A549 (cell line): ENCODE results near the gene C1orf94. TPM values are rescaled to one million over a fixed set of nuclear protein-coding genes. Genes with fewer than 3 reads are reported as not detected.

Source experiments
- ATAC-seq, 2 experiments: fragments of 200-7000 bp in 1 of 2; fragments of >200 bp in 1 of 2; cut with Nextera tagmentation in 1 of 2; cut with Tn5 transposase in 1 of 2; 3 replicates each; pipeline versions ENCODE4 v1.8.0 to v1.9.1; 2018 to 2020; ENCODE audit warnings: mild to moderate bottlenecking in 1 of 2, moderate library complexity in 1 of 2
- CTCF ChIA-PET: fragments of 300-600 bp; sonication (Branson Sonifier 250); formaldehyde crosslinking; extraction: SDS; loops from one replicate; lab custom pipeline; 2021; ENCODE audit warnings: antibody characterized with exemption, inconsistent platforms; lab: Yijun Ruan, JAX
- POLR2A ChIA-PET: fragments of 350-600 bp; formaldehyde crosslinking; extraction: SDS; loops from one replicate; lab custom pipeline; 2021; ENCODE audit warnings: antibody characterized with exemption, inconsistent platforms; lab: Yijun Ruan, JAX
- DNase-seq, 2 experiments: peaks; one replicate each; pipeline versions ENCODE4 v3.0.0 to v3.0.0-alpha.2; 2011 to 2016; ENCODE audit warnings: low read depth in 1 of 2, low spot score in 1 of 2
- FAIRE-seq: peaks from 2 replicates; lab custom pipeline; 2011; peaks lifted over from hg19 to GRCh38; lab: Jason Lieb, UNC
- H3K27ac ChIP-seq, 2 experiments: fragments of >200 bp; sonication (Bioruptor Twin); formaldehyde crosslinking; 3 replicates each; pipeline ENCODE4 v1.5.1; 2016 to 2017
- H3K4me1 ChIP-seq: fragments of >200 bp; sonication (Bioruptor Twin); formaldehyde crosslinking; 3 replicates; pipeline ENCODE4 v1.6.1; 2016
- H3K4me2 ChIP-seq: fragments of >200 bp; sonication (Bioruptor Twin); formaldehyde crosslinking; 3 replicates; pipeline ENCODE4 v1.6.1; 2016
- H3K4me3 ChIP-seq: fragments of >200 bp; sonication (Bioruptor Twin); formaldehyde crosslinking; 3 replicates; pipeline ENCODE4 v1.5.1; 2016
- H3K9me3 ChIP-seq: fragments of >200 bp; sonication (Bioruptor Twin); formaldehyde crosslinking; 3 replicates; pipeline ENCODE4 v1.6.1; 2016
- BHLHE40 ChIP-seq: IDR thresholded peaks from 2 replicates; pipeline ENCODE4 v1.6.1; 2012; ENCODE audit warnings: low read depth, low read length, inconsistent platforms
- CBX8 ChIP-seq: fragments of 200-600 bp; sonication (generic); IDR thresholded peaks from 2 replicates; pipeline ENCODE4 v1.6.1; 2016
- CHD4 ChIP-seq: fragments of 200-600 bp; sonication (generic); IDR thresholded peaks from 2 replicates; pipeline ENCODE4 v1.6.1; 2016; ENCODE audit warnings: antibody characterized with exemption, mild to moderate bottlenecking, borderline replicate concordance
- EHF ChIP-seq: fragments of 250-450 bp; sonication (Bioruptor Pico); IDR thresholded peaks from 2 replicates; pipeline ENCODE4 v1.5.0; 2020; ENCODE audit warnings: mild to moderate bottlenecking
- EHMT2 ChIP-seq: fragments of 200-600 bp; sonication (generic); IDR thresholded peaks from 2 replicates; pipeline ENCODE4 v1.6.1; 2016; ENCODE audit warnings: antibody characterized with exemption, low read depth, mild to moderate bottlenecking, moderate library complexity
- EP300 ChIP-seq, 2 experiments: fragments of >200 bp; sonication (Bioruptor Twin); formaldehyde crosslinking; IDR thresholded peaks; 2 replicates in 1 of 2; 3 replicates in 1 of 2; pipeline ENCODE4 v1.6.1; 2016 to 2017
- ESRRA ChIP-seq: fragments of 150-350 bp; IDR thresholded peaks from 2 replicates; pipeline ENCODE4 v1.6.1; 2014; ENCODE audit warnings: mild to moderate bottlenecking, low read length, borderline replicate concordance
- FOSB ChIP-seq: fragments of 250-450 bp; sonication (Bioruptor Pico); IDR thresholded peaks from 2 replicates; pipeline ENCODE4 v1.5.0; 2020; ENCODE audit warnings: mild to moderate bottlenecking, moderate library complexity
- FOSL2 ChIP-seq, 2 experiments: fragments of 450-650 bp in 1 of 2; fragments of >200 bp in 1 of 2; sonication (Bioruptor Twin) in 1 of 2; formaldehyde crosslinking; IDR thresholded peaks; 2 replicates each; pipeline versions ENCODE4 v1.5.0 to v1.6.1; 2016 to 2020; ENCODE audit warnings: mild to moderate bottlenecking in 1 of 2, moderate library complexity in 1 of 2
- FOXS1 ChIP-seq: fragments of 250-450 bp; sonication (Bioruptor Pico); IDR thresholded peaks from 2 replicates; pipeline ENCODE4 v1.5.0; 2020; ENCODE audit warnings: mild to moderate bottlenecking, moderate library complexity
- HDAC2 ChIP-seq: fragments of 200-600 bp; sonication (generic); IDR thresholded peaks from 2 replicates; pipeline ENCODE4 v1.6.1; 2016
- KDM1A ChIP-seq: fragments of 200-600 bp; sonication (generic); IDR thresholded peaks from 2 replicates; pipeline ENCODE4 v1.6.1; 2016; ENCODE audit warnings: low read depth, mild to moderate bottlenecking
- MAFK ChIP-seq: fragments of 450-650 bp; IDR thresholded peaks from 2 replicates; pipeline ENCODE4 v1.6.1; 2014; ENCODE audit not compliant: partially characterized antibody
- NPAS2 ChIP-seq: fragments of 250-450 bp; sonication (Bioruptor Pico); IDR thresholded peaks from 2 replicates; pipeline ENCODE4 v1.8.0; 2022; ENCODE audit warnings: mild to moderate bottlenecking, moderate library complexity, borderline replicate concordance
- PHF8 ChIP-seq: fragments of 200-600 bp; sonication (generic); IDR thresholded peaks from 2 replicates; pipeline ENCODE4 v1.6.1; 2016; ENCODE audit warnings: low read depth, mild to moderate bottlenecking, antibody characterized with exemption, moderate library complexity, borderline replicate concordance
- POLR2A ChIP-seq: IDR thresholded peaks from 2 replicates; pipeline ENCODE4 v1.6.1; 2012; ENCODE audit warnings: mild to moderate bottlenecking, low read length
- POLR2AphosphoS2 ChIP-seq: conservative IDR thresholded peaks from 2 replicates; pipeline ENCODE4 v1.6.1; 2012; ENCODE audit warnings: low read length, improper control_type of control experiment, inconsistent platforms
- TFCP2L1 ChIP-seq: fragments of 250-450 bp; sonication (Bioruptor Pico); IDR thresholded peaks from 2 replicates; pipeline ENCODE4 v1.5.0; 2021; ENCODE audit warnings: mild to moderate bottlenecking
- TP53 ChIP-seq: fragments of 250-450 bp; sonication (Bioruptor Pico); IDR thresholded peaks from 2 replicates; pipeline ENCODE4 v1.5.0; 2021; ENCODE audit warnings: mild to moderate bottlenecking, moderate library complexity
- ZC3H11A ChIP-seq: fragments of 450-650 bp; IDR thresholded peaks from 2 replicates; pipeline ENCODE4 v1.6.1; 2014; ENCODE audit warnings: antibody characterized with exemption, mild to moderate bottlenecking
- ZNF302 ChIP-seq: fragments of 250-450 bp; sonication (Bioruptor Pico); IDR thresholded peaks from 2 replicates; pipeline ENCODE4 v1.9.0; 2021; ENCODE audit warnings: inconsistent platforms, mild to moderate bottlenecking, moderate library complexity
- WGBS: methylation state at CpG from one replicate; pipeline ENCODE4 v1.1.6; 2017; ENCODE audit errors: missing lambda C conversion rate; 5-methylcytosine and 5-hydroxymethylcytosine counted together
- polyA plus RNA-seq, 4 experiments: library from polyadenylated mRNA; depleted of rRNA in 3 of 4; stranded (reverse); fragments of >200 nt; fragmentation: RNase III in 1 of 4; extraction: RNeasy Plus Mini Kit Qiagen cat#74134 plus additional on column Dnase treatment in 1 of 4; gene quantifications; 2 replicates in 3 of 4; 3 replicates in 1 of 4; pipeline ENCODE4 v1.2.3, GENCODE V29; 2011 to 2017
- TF ChIP-seq, protein P1 (sequence below): IDR thresholded peaks from 2 replicates; pipeline ENCODE4 v1.6.1; 2012
- TF ChIP-seq, protein P2 (sequence below): fragments of >200 bp; sonication (Bioruptor Twin); formaldehyde crosslinking; IDR thresholded peaks from 3 replicates; pipeline ENCODE4 v1.5.1; 2016
- TF ChIP-seq, protein P3 (sequence below): fragments of >200 bp; sonication (Bioruptor Twin); formaldehyde crosslinking; IDR thresholded peaks from 3 replicates; pipeline ENCODE4 v1.6.1; 2016
- TF ChIP-seq, protein P4 (sequence below): IDR thresholded peaks from 2 replicates; pipeline ENCODE4 v1.6.1; 2012
- TF ChIP-seq, protein P5 (sequence below): fragments of 250-450 bp; sonication (Bioruptor Pico); IDR thresholded peaks from 2 replicates; pipeline ENCODE4 v1.5.0; 2021; ENCODE audit warnings: mild to moderate bottlenecking, moderate library complexity, borderline replicate concordance

The C1orf94 gene
- polyA plus RNA-seq, 2 of the 4 experiments (the other 2 are of a cell fraction): not detected

DNA sequence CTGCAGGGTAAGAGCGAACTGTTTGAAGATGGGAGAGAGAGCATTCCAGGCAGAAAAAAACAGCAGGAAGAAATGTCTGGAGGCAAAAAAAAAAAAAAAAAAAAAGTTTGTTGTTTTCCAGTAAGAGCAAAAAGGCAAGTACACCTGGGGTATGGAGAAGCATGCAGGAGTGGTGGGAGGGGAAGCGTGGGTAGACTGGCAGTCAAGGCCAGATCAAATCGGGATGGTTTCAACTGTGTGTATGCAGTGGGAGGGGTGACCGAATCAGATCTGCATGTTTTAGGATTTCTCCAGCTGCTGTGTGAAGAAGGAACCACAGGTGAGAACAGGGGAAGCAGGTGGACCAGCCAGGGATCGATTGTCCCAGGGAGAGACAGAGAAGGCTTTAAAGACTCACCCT is 46.4 kb upstream of the C1orf94 start (continued):
- TF ChIP-seq, protein P1, sequence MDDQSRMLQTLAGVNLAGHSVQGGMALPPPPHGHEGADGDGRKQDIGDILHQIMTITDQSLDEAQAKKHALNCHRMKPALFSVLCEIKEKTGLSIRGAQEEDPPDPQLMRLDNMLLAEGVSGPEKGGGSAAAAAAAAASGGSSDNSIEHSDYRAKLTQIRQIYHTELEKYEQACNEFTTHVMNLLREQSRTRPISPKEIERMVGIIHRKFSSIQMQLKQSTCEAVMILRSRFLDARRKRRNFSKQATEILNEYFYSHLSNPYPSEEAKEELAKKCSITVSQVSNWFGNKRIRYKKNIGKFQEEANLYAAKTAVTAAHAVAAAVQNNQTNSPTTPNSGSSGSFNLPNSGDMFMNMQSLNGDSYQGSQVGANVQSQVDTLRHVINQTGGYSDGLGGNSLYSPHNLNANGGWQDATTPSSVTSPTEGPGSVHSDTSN: no peak
- TF ChIP-seq, all 56 proteins: peak for 0

DNA sequence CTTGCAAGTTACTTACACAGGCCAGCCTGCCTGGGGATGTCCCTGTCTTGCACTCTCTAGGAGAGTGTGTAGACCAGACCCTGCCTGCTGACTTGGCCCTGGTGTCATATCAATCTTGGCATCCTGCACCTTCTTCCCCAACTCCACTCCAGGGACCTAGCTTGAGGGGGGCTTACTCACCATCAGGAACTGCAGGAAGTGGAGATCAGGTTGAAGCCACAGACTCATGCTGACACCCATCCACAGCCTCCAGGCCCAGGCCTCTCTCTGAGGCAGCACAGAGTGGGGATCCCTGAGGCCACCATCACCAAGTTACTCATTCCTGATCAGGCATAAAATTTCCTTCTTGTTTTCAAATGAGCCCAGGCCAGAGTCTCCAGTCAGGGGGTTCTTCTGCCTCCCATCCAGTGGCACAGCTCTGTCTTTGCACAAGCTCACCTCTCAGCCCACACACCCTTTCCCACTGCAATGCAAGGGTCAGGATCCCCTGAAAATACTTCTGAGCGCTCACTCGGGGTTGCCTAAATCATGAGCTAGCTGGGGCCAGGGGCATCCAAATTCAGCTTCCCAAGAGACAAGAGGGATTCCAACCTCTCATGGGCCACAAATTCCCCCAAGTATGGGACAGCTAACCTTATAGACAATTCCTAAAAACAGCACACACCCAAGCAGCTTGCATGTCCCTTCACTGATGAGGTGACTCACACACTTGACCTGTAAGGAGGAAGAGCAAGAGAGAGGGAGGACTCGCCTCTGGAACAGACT is 45.1 kb upstream of the C1orf94 start:
- H3K27ac ChIP-seq: no peak overlapping the region
- H3K9me3 ChIP-seq: no peaks in the 10 kb centered on the region
- no peak for TF ChIP-seq TP53 (CRISPR knock-in tag)
- TF ChIP-seq FOSL2 (IDR thresholded peaks at IDR 0.05): no peak
- no peak for TF ChIP-seq FOSL2 (CRISPR knock-in tag; IDR thresholded peaks at IDR 0.05)
- no peak for TF ChIP-seq EHMT2
- TF ChIP-seq, protein P2, sequence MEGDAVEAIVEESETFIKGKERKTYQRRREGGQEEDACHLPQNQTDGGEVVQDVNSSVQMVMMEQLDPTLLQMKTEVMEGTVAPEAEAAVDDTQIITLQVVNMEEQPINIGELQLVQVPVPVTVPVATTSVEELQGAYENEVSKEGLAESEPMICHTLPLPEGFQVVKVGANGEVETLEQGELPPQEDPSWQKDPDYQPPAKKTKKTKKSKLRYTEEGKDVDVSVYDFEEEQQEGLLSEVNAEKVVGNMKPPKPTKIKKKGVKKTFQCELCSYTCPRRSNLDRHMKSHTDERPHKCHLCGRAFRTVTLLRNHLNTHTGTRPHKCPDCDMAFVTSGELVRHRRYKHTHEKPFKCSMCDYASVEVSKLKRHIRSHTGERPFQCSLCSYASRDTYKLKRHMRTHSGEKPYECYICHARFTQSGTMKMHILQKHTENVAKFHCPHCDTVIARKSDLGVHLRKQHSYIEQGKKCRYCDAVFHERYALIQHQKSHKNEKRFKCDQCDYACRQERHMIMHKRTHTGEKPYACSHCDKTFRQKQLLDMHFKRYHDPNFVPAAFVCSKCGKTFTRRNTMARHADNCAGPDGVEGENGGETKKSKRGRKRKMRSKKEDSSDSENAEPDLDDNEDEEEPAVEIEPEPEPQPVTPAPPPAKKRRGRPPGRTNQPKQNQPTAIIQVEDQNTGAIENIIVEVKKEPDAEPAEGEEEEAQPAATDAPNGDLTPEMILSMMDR: no peak
- TF ChIP-seq PHF8: no peak
- no peak for TF ChIP-seq MAFK
- no peak for TF ChIP-seq NPAS2 (CRISPR knock-in tag)
- no peak for TF ChIP-seq CBX8
- no peak for TF ChIP-seq ZC3H11A
- TF ChIP-seq FOXS1 (CRISPR knock-in tag): no peak
- no peak for TF ChIP-seq POLR2AphosphoS2
- TF ChIP-seq EP300 (IDR thresholded peaks at IDR 0.05): no peak
- TF ChIP-seq, protein P3, sequence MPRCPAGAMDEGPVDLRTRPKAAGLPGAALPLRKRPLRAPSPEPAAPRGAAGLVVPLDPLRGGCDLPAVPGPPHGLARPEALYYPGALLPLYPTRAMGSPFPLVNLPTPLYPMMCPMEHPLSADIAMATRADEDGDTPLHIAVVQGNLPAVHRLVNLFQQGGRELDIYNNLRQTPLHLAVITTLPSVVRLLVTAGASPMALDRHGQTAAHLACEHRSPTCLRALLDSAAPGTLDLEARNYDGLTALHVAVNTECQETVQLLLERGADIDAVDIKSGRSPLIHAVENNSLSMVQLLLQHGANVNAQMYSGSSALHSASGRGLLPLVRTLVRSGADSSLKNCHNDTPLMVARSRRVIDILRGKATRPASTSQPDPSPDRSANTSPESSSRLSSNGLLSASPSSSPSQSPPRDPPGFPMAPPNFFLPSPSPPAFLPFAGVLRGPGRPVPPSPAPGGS: no peak
- TF ChIP-seq TFCP2L1 (CRISPR knock-in tag): no peak
- no peak for TF ChIP-seq CHD4
- no peaks in the 10 kb centered on the region for H3K4me1 ChIP-seq
- FAIRE-seq (no peak), DNase-seq (no peak), ATAC-seq (no peak)
- H3K4me2 ChIP-seq: no peak overlapping the region
- no peak overlapping the region for H3K4me3 ChIP-seq
- CTCF ChIA-PET: no interaction called here
- POLR2A ChIA-PET: no interaction called here
- no CpG with 5 or more reads among the region's 3 CpGs for WGBS

DNA sequence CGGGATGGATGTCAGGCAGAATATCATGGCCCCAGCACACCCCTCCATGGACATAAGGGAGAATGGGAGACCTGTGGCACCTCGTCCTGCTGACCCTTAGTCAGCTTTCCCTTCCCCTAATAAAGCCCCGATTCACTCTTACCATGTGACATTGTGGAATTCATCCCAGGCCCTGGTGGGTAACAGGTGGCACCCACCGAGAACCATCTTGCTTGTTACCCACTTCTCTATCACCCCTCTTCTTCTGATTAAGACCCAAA is 44.6 kb upstream of the C1orf94 start:
- no peak for FAIRE-seq
- H3K4me2 ChIP-seq: no peak overlapping the region
- ATAC-seq: no peak
- H3K4me3 ChIP-seq: no peak overlapping the region
- CTCF ChIA-PET: no interaction called here
- WGBS: 2% methylated on average over 3 of the region's 4 CpGs
- POLR2A ChIA-PET: no interaction called here
- H3K27ac ChIP-seq: no peak overlapping the region
- no peak for TF ChIP-seq BHLHE40
- TF ChIP-seq, protein P4, sequence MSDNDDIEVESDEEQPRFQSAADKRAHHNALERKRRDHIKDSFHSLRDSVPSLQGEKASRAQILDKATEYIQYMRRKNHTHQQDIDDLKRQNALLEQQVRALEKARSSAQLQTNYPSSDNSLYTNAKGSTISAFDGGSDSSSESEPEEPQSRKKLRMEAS: no peak
- TF ChIP-seq HDAC2: no peak
- TF ChIP-seq, protein P5, sequence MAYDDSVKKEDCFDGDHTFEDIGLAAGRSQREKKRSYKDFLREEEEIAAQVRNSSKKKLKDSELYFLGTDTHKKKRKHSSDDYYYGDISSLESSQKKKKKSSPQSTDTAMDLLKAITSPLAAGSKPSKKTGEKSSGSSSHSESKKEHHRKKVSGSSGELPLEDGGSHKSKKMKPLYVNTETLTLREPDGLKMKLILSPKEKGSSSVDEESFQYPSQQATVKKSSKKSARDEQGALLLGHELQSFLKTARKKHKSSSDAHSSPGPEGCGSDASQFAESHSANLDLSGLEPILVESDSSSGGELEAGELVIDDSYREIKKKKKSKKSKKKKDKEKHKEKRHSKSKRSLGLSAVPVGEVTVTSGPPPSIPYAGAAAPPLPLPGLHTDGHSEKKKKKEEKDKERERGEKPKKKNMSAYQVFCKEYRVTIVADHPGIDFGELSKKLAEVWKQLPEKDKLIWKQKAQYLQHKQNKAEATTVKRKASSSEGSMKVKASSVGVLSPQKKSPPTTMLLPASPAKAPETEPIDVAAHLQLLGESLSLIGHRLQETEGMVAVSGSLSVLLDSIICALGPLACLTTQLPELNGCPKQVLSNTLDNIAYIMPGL (CRISPR knock-in tag): no peak
- TF ChIP-seq ZNF302 (CRISPR knock-in tag): no peak
- TF ChIP-seq EHF: no peak
- no peak for TF ChIP-seq KDM1A
- TF ChIP-seq ESRRA: no peak
- no peak for TF ChIP-seq FOSB (CRISPR knock-in tag)
- TF ChIP-seq POLR2A: no peak
- H3K4me1 ChIP-seq: no peaks in the 10 kb centered on the region
- DNase-seq: no peak
- H3K9me3 ChIP-seq: no peaks in the 10 kb centered on the region
